ENCODE measurements around the gene ARHGDIA. TPM values are rescaled to one million over a fixed set of nuclear protein-coding genes. Genes with fewer than 3 reads are reported as not detected.
A peak's percentile ranks its signal among the peaks of the same experiment; 100 is the strongest.

ARHGDIA gene
- total RNA-seq, 1 experiment from 2014 or later, result 247 TPM

GRCh38 chr17:81889602-81890001, 18.5 kb upstream of the ARHGDIA start:
- no peak for TF ChIP-seq ESRRA (CRISPR knock-in tag; IDR thresholded peaks at IDR 0.05; ENCODE audit: borderline replicate concordance)
- TF ChIP-seq RORB (CRISPR knock-in tag; IDR thresholded peaks at IDR 0.05), result no peak
- TF ChIP-seq, protein P1, sequence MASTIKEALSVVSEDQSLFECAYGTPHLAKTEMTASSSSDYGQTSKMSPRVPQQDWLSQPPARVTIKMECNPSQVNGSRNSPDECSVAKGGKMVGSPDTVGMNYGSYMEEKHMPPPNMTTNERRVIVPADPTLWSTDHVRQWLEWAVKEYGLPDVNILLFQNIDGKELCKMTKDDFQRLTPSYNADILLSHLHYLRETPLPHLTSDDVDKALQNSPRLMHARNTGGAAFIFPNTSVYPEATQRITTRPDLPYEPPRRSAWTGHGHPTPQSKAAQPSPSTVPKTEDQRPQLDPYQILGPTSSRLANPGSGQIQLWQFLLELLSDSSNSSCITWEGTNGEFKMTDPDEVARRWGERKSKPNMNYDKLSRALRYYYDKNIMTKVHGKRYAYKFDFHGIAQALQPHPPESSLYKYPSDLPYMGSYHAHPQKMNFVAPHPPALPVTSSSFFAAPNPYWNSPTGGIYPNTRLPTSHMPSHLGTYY (CRISPR knock-in tag; IDR thresholded peaks at IDR 0.05), result no peak
- no peak for TF ChIP-seq PREB (CRISPR knock-in tag; IDR thresholded peaks at IDR 0.05; ENCODE audit: borderline replicate concordance)
- no peak for TF ChIP-seq CREM (CRISPR knock-in tag; IDR thresholded peaks at IDR 0.05)
- no peak for TF ChIP-seq ELF4 (CRISPR knock-in tag; IDR thresholded peaks at IDR 0.05; ENCODE audit: low read depth)
- TF ChIP-seq TEAD1 (CRISPR knock-in tag; IDR thresholded peaks at IDR 0.05), result no peak
- TF ChIP-seq NFATC4 (CRISPR knock-in tag; IDR thresholded peaks at IDR 0.05), result no peak
- TF ChIP-seq JAZF1 (CRISPR knock-in tag; IDR thresholded peaks at IDR 0.05), result no peak
- TF ChIP-seq NR2C2 (CRISPR knock-in tag; IDR thresholded peaks at IDR 0.05), result no peak
- no peak for TF ChIP-seq TCF7 (CRISPR knock-in tag; IDR thresholded peaks at IDR 0.05; ENCODE audit: low read depth)
- TF ChIP-seq ZNF425 (CRISPR knock-in tag; conservative IDR thresholded peaks at IDR 0.05), result no peak
- no peak for TF ChIP-seq GABPB1 (CRISPR knock-in tag; IDR thresholded peaks at IDR 0.05)
- TF ChIP-seq ETV6 (CRISPR knock-in tag; IDR thresholded peaks at IDR 0.05), result no peak
- no peak for TF ChIP-seq KAT7 (CRISPR knock-in tag; IDR thresholded peaks at IDR 0.05; ENCODE audit: borderline replicate concordance)
- TF ChIP-seq ZNF512 (CRISPR knock-in tag; IDR thresholded peaks at IDR 0.05; ENCODE audit: borderline replicate concordance), result no peak
- Mint-ChIP-seq H3K27me3 (ENCODE audit: low read depth) (no peaks in the 10 kb centered on the region), H3K4me1 (peaks cover 11% of the 10 kb centered on the region), H3K36me3 (peaks cover 45% of the 10 kb centered on the region), H3K4me3 (peak overlapping the region; percentile 88), H3K9me3 (no peaks in the 10 kb centered on the region), H3K27ac (peak overlapping the region; percentile 82)
- ChIA-PET CTCF (no interaction called here), POLR2A (no interaction called here)
- no peak for ATAC-seq
- no peak for DNase-seq (ENCODE audit: low spot score)

- no peak for DNase-seq (ENCODE audit: low spot score)
- H3K27ac Mint-ChIP-seq, result peak overlapping the region; percentile 63; the same call in 1 of the 2 replicates
- CTCF ChIA-PET, result no interaction called here
Measured at GRCh38 chr17:81888988-81889595, 18.0 kb upstream of the ARHGDIA start.

More at GRCh38 chr17:81888988-81889595, 18.0 kb upstream of the ARHGDIA start:
- Mint-ChIP-seq H3K4me3 (peak overlapping the region; percentile 88), H3K27me3 (ENCODE audit: low read depth) (no peaks in the 10 kb centered on the region), H3K4me1 (peaks cover 11% of the 10 kb centered on the region), H3K36me3 (peaks cover 50% of the 10 kb centered on the region), H3K9me3 (no peaks in the 10 kb centered on the region)
- ATAC-seq, result no peak
- POLR2A ChIA-PET, result no interaction called here
- TF ChIP-seq, protein P2, sequence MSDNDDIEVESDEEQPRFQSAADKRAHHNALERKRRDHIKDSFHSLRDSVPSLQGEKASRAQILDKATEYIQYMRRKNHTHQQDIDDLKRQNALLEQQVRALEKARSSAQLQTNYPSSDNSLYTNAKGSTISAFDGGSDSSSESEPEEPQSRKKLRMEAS (CRISPR knock-in tag; IDR thresholded peaks at IDR 0.05), result no peak
- TF ChIP-seq, protein P3, sequence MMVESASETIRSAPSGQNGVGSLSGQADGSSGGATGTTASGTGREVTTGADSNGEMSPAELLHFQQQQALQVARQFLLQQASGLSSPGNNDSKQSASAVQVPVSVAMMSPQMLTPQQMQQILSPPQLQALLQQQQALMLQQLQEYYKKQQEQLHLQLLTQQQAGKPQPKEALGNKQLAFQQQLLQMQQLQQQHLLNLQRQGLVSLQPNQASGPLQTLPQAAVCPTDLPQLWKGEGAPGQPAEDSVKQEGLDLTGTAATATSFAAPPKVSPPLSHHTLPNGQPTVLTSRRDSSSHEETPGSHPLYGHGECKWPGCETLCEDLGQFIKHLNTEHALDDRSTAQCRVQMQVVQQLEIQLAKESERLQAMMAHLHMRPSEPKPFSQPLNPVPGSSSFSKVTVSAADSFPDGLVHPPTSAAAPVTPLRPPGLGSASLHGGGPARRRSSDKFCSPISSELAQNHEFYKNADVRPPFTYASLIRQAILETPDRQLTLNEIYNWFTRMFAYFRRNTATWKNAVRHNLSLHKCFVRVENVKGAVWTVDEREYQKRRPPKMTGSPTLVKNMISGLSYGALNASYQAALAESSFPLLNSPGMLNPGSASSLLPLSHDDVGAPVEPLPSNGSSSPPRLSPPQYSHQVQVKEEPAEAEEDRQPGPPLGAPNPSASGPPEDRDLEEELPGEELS (CRISPR knock-in tag; IDR thresholded peaks at IDR 0.05), result no peak
- TF ChIP-seq E2F5 (CRISPR knock-in tag; IDR thresholded peaks at IDR 0.05) (no peak), CREM (CRISPR knock-in tag; IDR thresholded peaks at IDR 0.05) (no peak), ZNF423 (CRISPR knock-in tag; IDR thresholded peaks at IDR 0.05) (no peak)
